Right atrium auricular region (tissue), 2 donors: ENCODE data around the gene CPXM2. TPM values are rescaled to one million over a fixed set of nuclear protein-coding genes. Genes with fewer than 3 reads are reported as not detected.
A peak's percentile ranks its signal among the peaks of the same experiment; 100 is the strongest.

ENCODE experiments used
- DNase-seq: peaks from one replicate; pipeline ENCODE4 v3.0.0-alpha.2; 2019; ENCODE audit warnings: low spot score
- H3K27ac ChIP-seq, 2 donors: fragments of 200-600 bp; sonication (generic); 1 replicate in 1 of 2; 2 replicates in 1 of 2; pipeline ENCODE4 v1.5.1; 2016 to 2019
- H3K27me3 ChIP-seq, 2 donors: fragments of 200-600 bp; sonication (generic); one replicate each; pipeline versions ENCODE4 v1.5.1 to v1.6.0; 2017 to 2019
- H3K36me3 ChIP-seq: fragments of 200-600 bp; sonication (generic); one replicate; pipeline ENCODE4 v1.5.1; 2016
- H3K4me1 ChIP-seq, 2 donors: fragments of 200-600 bp; sonication (generic); one replicate each; pipeline versions ENCODE4 v1.5.1 to v1.6.0; 2017 to 2019
- H3K4me3 ChIP-seq, 2 donors: fragments of 200-600 bp; sonication (generic); 1 replicate in 1 of 2; 2 replicates in 1 of 2; pipeline ENCODE4 v1.5.1; 2017 to 2019; ENCODE audit warnings: mild to moderate bottlenecking in 1 of 2, moderate library complexity in 1 of 2
- H3K9me3 ChIP-seq, 2 donors: fragments of 200-600 bp; sonication (generic); one replicate each; pipeline ENCODE4 v1.5.1; 2019
- CTCF ChIP-seq, 2 donors: fragments of 200-600 bp; sonication (generic); IDR thresholded peaks; one replicate each; pipeline ENCODE4 v1.5.1; 2019; ENCODE audit warnings: antibody characterized with exemption in 2 of 2
- total RNA-seq, 2 donors: library from RNA; depleted of rRNA; stranded (reverse); fragments of >200 nt; gene quantifications; one replicate each; pipeline ENCODE4 v1.1.0, GENCODE V29; 2016

Gene CPXM2
- total RNA-seq, 2 donors from 2014 or later, result 8.3 to 8.5 TPM

- H3K4me3 ChIP-seq, result no peak overlapping the region
- no peaks in the 10 kb centered on the region for H3K9me3 ChIP-seq
- H3K27me3 ChIP-seq, result no peaks in the 10 kb centered on the region
- H3K36me3 ChIP-seq, result no peaks in the 10 kb centered on the region
- H3K27ac ChIP-seq, result no peak overlapping the region
- no peak for TF ChIP-seq CTCF (IDR thresholded peaks at IDR 0.05)
- DNase-seq, result no peak
- no peaks in the 10 kb centered on the region for H3K4me1 ChIP-seq
Observed at GRCh38 chr10:123863721-123864482, 27.7 kb downstream of the CPXM2 start.

GRCh38 chr10:123863183-123863575 is 28.4 kb downstream of the CPXM2 start:
- no peaks in the 10 kb centered on the region for H3K9me3 ChIP-seq
- H3K4me1 ChIP-seq, result no peaks in the 10 kb centered on the region
- no peak overlapping the region for H3K4me3 ChIP-seq
- no peaks in the 10 kb centered on the region for H3K36me3 ChIP-seq
- DNase-seq, result no peak
- no peak for TF ChIP-seq CTCF (IDR thresholded peaks at IDR 0.05)
- no peak overlapping the region for H3K27ac ChIP-seq
- H3K27me3 ChIP-seq, result no peaks in the 10 kb centered on the region

GRCh38 chr10:123862421-123863182 is 29.0 kb downstream of the CPXM2 start:
- no peak for TF ChIP-seq CTCF (IDR thresholded peaks at IDR 0.05)
- H3K9me3 ChIP-seq, result no peaks in the 10 kb centered on the region
- DNase-seq, result no peak
- no peak overlapping the region for H3K27ac ChIP-seq
- H3K27me3 ChIP-seq, result no peaks in the 10 kb centered on the region
- no peak overlapping the region for H3K4me3 ChIP-seq
- no peaks in the 10 kb centered on the region for H3K4me1 ChIP-seq
- H3K36me3 ChIP-seq, result no peaks in the 10 kb centered on the region

- Histone ChIP-seq H3K27me3 (no peaks in the 10 kb centered on the region), H3K4me1 (no peaks in the 10 kb centered on the region), H3K27ac (no peak overlapping the region), H3K36me3 (no peaks in the 10 kb centered on the region), H3K9me3 (no peaks in the 10 kb centered on the region), H3K4me3 (no peak overlapping the region)
- TF ChIP-seq CTCF (IDR thresholded peaks at IDR 0.05), result no peak
- no peak for DNase-seq
Observed at GRCh38 chr10:123860856-123861255, 30.8 kb downstream of the CPXM2 start.

- Histone ChIP-seq H3K4me1 (no peaks in the 10 kb centered on the region), H3K27me3 (no peaks in the 10 kb centered on the region), H3K27ac (no peak overlapping the region), H3K4me3 (no peak overlapping the region), H3K9me3 (no peaks in the 10 kb centered on the region), H3K36me3 (no peaks in the 10 kb centered on the region)
- TF ChIP-seq CTCF (IDR thresholded peaks at IDR 0.05), result no peak
- DNase-seq, result peak; percentile 53
Observed at GRCh38 chr10:123860209-123860608, 31.4 kb downstream of the CPXM2 start.
